Stimulated activated CD4-positive, alpha-beta T cell treated with anti-CD3 and anti-CD28 coated beads, Interleukin-4, amount 100 ng/mL, for 4 hours (primary cell): ENCODE measurements around the gene CCSER2.

Source experiments
- DNase-seq, 2 experiments: peaks; one replicate each; pipeline ENCODE4 v3.0.0-alpha.2; 2020

Gene CCSER2

GRCh38 chr10:84352251-84352842, 24.0 kb downstream of the CCSER2 start:
- DNase-seq: peak; percentile 60 to 70

- no peak for DNase-seq
Observed at GRCh38 chr10:84353052-84353803, 24.8 kb downstream of the CCSER2 start.

- no peak for DNase-seq
Observed at GRCh38 chr10:84354623-84355022, 26.2 kb downstream of the CCSER2 start.

- DNase-seq: no peak
Observed at GRCh38 chr10:84355106-84355505, 26.7 kb downstream of the CCSER2 start.

- no peak for DNase-seq
Observed at GRCh38 chr10:84356928-84357327, 28.5 kb downstream of the CCSER2 start.

GRCh38 chr10:84358743-84359142, 30.4 kb downstream of the CCSER2 start:
- DNase-seq: no peak

GRCh38 chr10:84360637-84361365, 32.4 kb downstream of the CCSER2 start:
- DNase-seq: no peak

- no peak for DNase-seq
Observed at GRCh38 chr10:84365335-84365881, 37.0 kb downstream of the CCSER2 start.

- DNase-seq: no peak
Observed at GRCh38 chr10:84366041-84366440, 37.7 kb downstream of the CCSER2 start.

GRCh38 chr10:84367256-84367655, 38.9 kb downstream of the CCSER2 start:
- DNase-seq: no peak

- no peak for DNase-seq
Observed at GRCh38 chr10:84368828-84369227, 40.4 kb downstream of the CCSER2 start.

- no peak for DNase-seq
Observed at GRCh38 chr10:84370283-84370682, 41.9 kb downstream of the CCSER2 start.

GRCh38 chr10:84371944-84372343, 43.6 kb downstream of the CCSER2 start:
- DNase-seq: no peak

- DNase-seq: no peak
Observed at GRCh38 chr10:84373000-84373399, 44.6 kb downstream of the CCSER2 start.

- DNase-seq: no peak
Observed at GRCh38 chr10:84374455-84374854, 46.1 kb downstream of the CCSER2 start.

- DNase-seq: peak in 1 of 2 experiments; percentile 5
Observed at GRCh38 chr10:84375011-84375410, 46.6 kb downstream of the CCSER2 start.

GRCh38 chr10:84375881-84376280, 47.5 kb downstream of the CCSER2 start:
- DNase-seq: no peak

- no peak for DNase-seq
Observed at GRCh38 chr10:84388148-84388547, 59.8 kb downstream of the CCSER2 start.

- no peak for DNase-seq
Observed at GRCh38 chr10:84390364-84390763, 62.0 kb downstream of the CCSER2 start.

GRCh38 chr10:84391326-84391725, 62.9 kb downstream of the CCSER2 start:
- DNase-seq: no peak

GRCh38 chr10:84392181-84392580, 63.8 kb downstream of the CCSER2 start:
- DNase-seq: no peak

GRCh38 chr10:84395581-84395980, 67.2 kb downstream of the CCSER2 start:
- no peak for DNase-seq

- no peak for DNase-seq
Observed at GRCh38 chr10:84397735-84398144, 69.4 kb downstream of the CCSER2 start.

- no peak for DNase-seq
Observed at GRCh38 chr10:84398696-84399095, 70.3 kb downstream of the CCSER2 start.
